ENCODE results near the gene PRKN. TPM values are rescaled to one million over a fixed set of nuclear protein-coding genes. Genes with fewer than 3 reads are reported as not detected.

PRKN gene
- total and polyA plus RNA-seq, 9 of the 15 experiments (the other 6 are each of a cell fraction or from before 2014, with no cell fraction given), result 0.03 to 0.96 (median 0.15) TPM; not detected in 2

GRCh38 chr6:161439093-161439492 lies 1288.5 kb downstream of the PRKN start (continued):
- no peak for TF ChIP-seq ZNF592 (IDR thresholded peaks at IDR 0.05)
- TF ChIP-seq RNF2 (IDR thresholded peaks at IDR 0.05), result peak; percentile 65; the same call in 1 of the 2 replicates
- no peak for TF ChIP-seq NR2C2 (CRISPR knock-in tag; IDR thresholded peaks at IDR 0.05)
- TF ChIP-seq NR2C2 (tag; IDR thresholded peaks at IDR 0.05), result peak; percentile 49; the same call in 1 of the 2 replicates
- no peak for TF ChIP-seq ZBTB33 (CRISPR knock-in tag; IDR thresholded peaks at IDR 0.05)
- TF ChIP-seq VEZF1 (CRISPR knock-in tag; IDR thresholded peaks at IDR 0.05), result no peak
- no peak for TF ChIP-seq TSHZ1 (CRISPR knock-in tag; IDR thresholded peaks at IDR 0.05)
- no peak for TF ChIP-seq NR4A1 (CRISPR knock-in tag; IDR thresholded peaks at IDR 0.05)
- TF ChIP-seq NR4A1 (tag; IDR thresholded peaks at IDR 0.05), result peak; percentile 63; the same call in 1 of the 2 replicates
- TF ChIP-seq, protein P1, sequence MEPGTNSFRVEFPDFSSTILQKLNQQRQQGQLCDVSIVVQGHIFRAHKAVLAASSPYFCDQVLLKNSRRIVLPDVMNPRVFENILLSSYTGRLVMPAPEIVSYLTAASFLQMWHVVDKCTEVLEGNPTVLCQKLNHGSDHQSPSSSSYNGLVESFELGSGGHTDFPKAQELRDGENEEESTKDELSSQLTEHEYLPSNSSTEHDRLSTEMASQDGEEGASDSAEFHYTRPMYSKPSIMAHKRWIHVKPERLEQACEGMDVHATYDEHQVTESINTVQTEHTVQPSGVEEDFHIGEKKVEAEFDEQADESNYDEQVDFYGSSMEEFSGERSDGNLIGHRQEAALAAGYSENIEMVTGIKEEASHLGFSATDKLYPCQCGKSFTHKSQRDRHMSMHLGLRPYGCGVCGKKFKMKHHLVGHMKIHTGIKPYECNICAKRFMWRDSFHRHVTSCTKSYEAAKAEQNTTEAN (CRISPR knock-in tag; IDR thresholded peaks at IDR 0.05), result no peak
- TF ChIP-seq RB1 (IDR thresholded peaks at IDR 0.05; ENCODE audit: low read depth), result no peak
- no peak for TF ChIP-seq ZNF589 (CRISPR knock-in tag; IDR thresholded peaks at IDR 0.05; ENCODE audit: low read depth)
- TF ChIP-seq SREBF2 (CRISPR knock-in tag; IDR thresholded peaks at IDR 0.05), result no peak
- no peak for TF ChIP-seq ZBTB17 (CRISPR knock-in tag; IDR thresholded peaks at IDR 0.05)
- TF ChIP-seq MTA2 (IDR thresholded peaks at IDR 0.05; ENCODE audit: low read depth), result no peak
- no peak for TF ChIP-seq U2AF2 (optimal IDR thresholded peaks at IDR 0.05; ENCODE audit: low read depth, low read length)
- TF ChIP-seq ERF (CRISPR knock-in tag; IDR thresholded peaks at IDR 0.05), result no peak
